MCF 10A (cell line): ENCODE results near the gene LRRC1. TPM values are rescaled to one million over a fixed set of nuclear protein-coding genes. Genes with fewer than 3 reads are reported as not detected.

Experiments used
- BruUV-seq: library from RNA; stranded (reverse); fragments of 400-500 nt; replicated peaks from 2 replicates; lab custom pipeline; 2021; lab: Mats Ljungman, UMichigan
- CTCF ChIA-PET: fragments of 300-600 bp; sonication (Branson Sonifier 250); formaldehyde crosslinking; extraction: SDS; loops from one replicate; lab custom pipeline; 2021; ENCODE audit warnings: antibody characterized with exemption, inconsistent platforms; lab: Yijun Ruan, JAX
- POLR2A ChIA-PET: fragments of 300-600, 350-650 bp; sonication (Branson Sonifier 250); formaldehyde crosslinking; extraction: SDS; loops from one replicate; lab custom pipeline; 2020; ENCODE audit warnings: antibody characterized with exemption, inconsistent platforms; lab: Yijun Ruan, JAX
- DNase-seq: peaks from one replicate; pipeline ENCODE4 v3.0.0-alpha.2; 2018; ENCODE audit not compliant: unreplicated experiment
- H3K27ac Mint-ChIP-seq: one replicate; pipeline ENCODE4 v1.8.0; 2022; ENCODE audit warnings: mild to moderate bottlenecking, low read depth, mixed read lengths; ENCODE audit not compliant: unreplicated experiment
- H3K27me3 Mint-ChIP-seq: one replicate; pipeline ENCODE4 v1.8.0; 2022; ENCODE audit warnings: mixed read lengths; ENCODE audit not compliant: insufficient read depth, unreplicated experiment
- H3K36me3 Mint-ChIP-seq: one replicate; pipeline ENCODE4 v1.8.0; 2022; ENCODE audit warnings: mild to moderate bottlenecking, moderate library complexity, mixed read lengths; ENCODE audit not compliant: insufficient read depth, unreplicated experiment
- H3K4me1 Mint-ChIP-seq: one replicate; pipeline ENCODE4 v1.8.0; 2022; ENCODE audit warnings: mixed read lengths; ENCODE audit not compliant: insufficient read depth, unreplicated experiment
- H3K4me3 Mint-ChIP-seq: one replicate; pipeline ENCODE4 v1.8.0; 2022; ENCODE audit warnings: mild to moderate bottlenecking, moderate library complexity, mixed read lengths; ENCODE audit not compliant: unreplicated experiment
- H3K9me3 Mint-ChIP-seq: one replicate; pipeline ENCODE4 v1.8.0; 2022; ENCODE audit warnings: mixed read lengths; ENCODE audit not compliant: unreplicated experiment
- CTCF ChIP-seq: fragments of 200-600 bp; IDR thresholded peaks from one replicate; pipeline ENCODE4 v1.8.0; 2022; ENCODE audit warnings: antibody characterized with exemption, mild to moderate bottlenecking; ENCODE audit not compliant: unreplicated experiment
- intact Hi-C: fragments of 100-400 bp; cut with micrococcal nuclease; formaldehyde crosslinking; loops from 2 replicates; pipeline ENCODE4 v1.14.1; 2022
- total RNA-seq: library from RNA; stranded (reverse); gene quantifications from 2 replicates; pipeline ENCODE4 v1.2.3, GENCODE V29; 2022

LRRC1 gene
- total RNA-seq, 1 experiment from 2014 or later: 18.6 TPM

DNA sequence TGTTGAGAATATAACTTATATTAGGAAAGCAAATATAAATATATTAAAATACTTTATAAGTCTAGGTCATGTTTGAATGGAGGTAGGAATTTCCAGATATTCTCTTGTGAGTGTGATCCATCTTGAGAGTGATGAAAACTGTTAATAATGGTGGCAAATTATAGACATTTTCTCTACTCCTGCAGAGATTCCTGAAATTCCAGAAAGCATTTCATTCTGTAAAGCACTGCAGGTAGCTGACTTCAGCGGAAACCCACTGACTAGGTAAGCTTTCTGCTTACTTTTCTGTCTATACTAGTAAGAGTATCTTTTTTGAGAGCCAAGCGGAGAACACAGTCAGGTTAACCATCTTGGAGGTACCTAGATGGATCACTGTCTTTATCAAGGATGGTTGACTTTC is 84.0 kb downstream of the LRRC1 start:
- H3K4me1 Mint-ChIP-seq: no peaks in the 10 kb centered on the region
- intact Hi-C loops: no loop called here
- CTCF ChIA-PET: interaction anchor here (0.6 to 0.9 kb wide), 2 partner anchors 8 to 160 kb away, joined by 3 read pairs; no protein-coding TSS in a partner anchor
- BruUV-seq: no TSS peak
- no peak overlapping the region for H3K27ac Mint-ChIP-seq
- no peak for TF ChIP-seq CTCF
- H3K9me3 Mint-ChIP-seq: peaks cover 15% of the 10 kb centered on the region
- DNase-seq: no peak
- H3K36me3 Mint-ChIP-seq: no peaks in the 10 kb centered on the region
- POLR2A ChIA-PET: interaction anchor here (1.6 kb wide), 1 partner anchor 67 kb away, joined by 4 read pairs; no protein-coding TSS in a partner anchor
- no peak overlapping the region for H3K4me3 Mint-ChIP-seq
- no peaks in the 10 kb centered on the region for H3K27me3 Mint-ChIP-seq

- Mint-ChIP-seq H3K9me3 (peaks cover 15% of the 10 kb centered on the region), H3K4me1 (no peaks in the 10 kb centered on the region), H3K27ac (no peak overlapping the region), H3K36me3 (no peaks in the 10 kb centered on the region), H3K27me3 (no peaks in the 10 kb centered on the region), H3K4me3 (no peak overlapping the region)
- intact Hi-C loops: no loop called here
- no peak for DNase-seq
- POLR2A ChIA-PET: interaction anchor here (1.6 kb wide), 1 partner anchor 65 kb away, joined by 4 read pairs; no protein-coding TSS in a partner anchor
- BruUV-seq: no TSS peak
- TF ChIP-seq CTCF: no peak
- CTCF ChIA-PET: no interaction called here
Observed at GRCh38 chr6:53879608-53880007, 84.8 kb downstream of the LRRC1 start.

DNA sequence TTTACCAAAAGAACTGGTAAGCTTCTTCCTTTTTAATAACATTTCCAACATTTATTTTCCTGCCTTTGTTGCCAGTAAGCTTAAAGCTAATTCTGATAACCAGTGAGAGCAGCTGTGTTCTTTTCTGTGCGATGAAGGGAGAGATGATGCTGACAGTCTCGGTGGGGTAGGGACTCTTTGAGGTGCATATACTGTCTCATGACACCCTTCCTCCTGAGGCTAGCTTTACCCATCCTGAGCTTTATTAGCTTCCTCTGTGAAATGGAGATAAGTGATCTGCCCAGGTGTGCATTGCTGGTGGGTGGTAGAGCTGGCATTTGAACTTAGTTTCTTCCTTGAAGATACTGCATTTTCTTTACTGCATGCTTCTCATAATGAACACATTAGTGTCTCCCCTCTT is 92.5 kb downstream of the LRRC1 start:
- CTCF ChIA-PET: interaction anchor here (0.6 to 1.3 kb wide), 4 partner anchors 59 to 204 kb away, joined by 3 to 6 read pairs (median 4); no protein-coding TSS in a partner anchor
- no peaks in the 10 kb centered on the region for H3K27me3 Mint-ChIP-seq
- no TSS peak for BruUV-seq

GRCh38 chr6:53888931-53889330 is 94.1 kb downstream of the LRRC1 start:
- CTCF ChIA-PET: interaction anchor here (0.5 kb wide), 1 partner anchor 94 kb away, joined by 3 read pairs; the partner anchor contains the start of gene LRRC1
- Mint-ChIP-seq H3K4me3 (no peak overlapping the region), H3K4me1 (peaks cover 5% of the 10 kb centered on the region), H3K27ac (no peak overlapping the region), H3K36me3 (no peaks in the 10 kb centered on the region), H3K9me3 (no peaks in the 10 kb centered on the region), H3K27me3 (no peaks in the 10 kb centered on the region)
- BruUV-seq: no TSS peak
- intact Hi-C loops: no loop called here
- no peak for TF ChIP-seq CTCF
- POLR2A ChIA-PET: interaction anchor here (0.7 kb wide), 1 partner anchor 18 kb away, joined by 3 read pairs; no protein-coding TSS in a partner anchor
- DNase-seq: no peak

More for the DNA sequence above, 92.5 kb downstream of the LRRC1 start:
- DNase-seq: no peak
- TF ChIP-seq CTCF: no peak
- intact Hi-C loops: no loop called here
- Mint-ChIP-seq H3K36me3 (no peaks in the 10 kb centered on the region), H3K4me1 (peaks cover 5% of the 10 kb centered on the region), H3K27ac (no peak overlapping the region), H3K4me3 (no peak overlapping the region), H3K9me3 (no peaks in the 10 kb centered on the region)
- POLR2A ChIA-PET: interaction anchor here (0.6 kb wide), 1 partner anchor 13 kb away, joined by 4 read pairs; no protein-coding TSS in a partner anchor
